Activated CD4-positive, alpha-beta T cell treated with anti-CD3 and anti-CD28 coated beads, Interleukin-10, Interleukin-2, amounts not matched to agents 100 ng/mL and 50 ng/mL, durations not matched to agents 16 hours and 8 hours (primary cell): ENCODE results near the gene IFI30.

Source experiments
- DNase-seq: peaks from one replicate; pipeline ENCODE4 v3.0.0-alpha.2; 2020

Gene IFI30

GRCh38 chr19:18173572-18174288, at the start of gene IFI30:
TSS of gene IFI30 (plus strand) at chr19:18173813. CDS start at chr19:18173842, 29 bp downstream.
- DNase-seq, result peak; percentile 81

- DNase-seq, result no peak
Observed at GRCh38 chr19:18123819-18124218, 49.8 kb upstream of the IFI30 start.

GRCh38 chr19:18126097-18126496, 47.5 kb upstream of the IFI30 start:
- no peak for DNase-seq

- DNase-seq, result peak; percentile 53
Observed at GRCh38 chr19:18128044-18128443, 45.6 kb upstream of the IFI30 start.

GRCh38 chr19:18128805-18129204, 44.8 kb upstream of the IFI30 start:
- no peak for DNase-seq

- DNase-seq, result no peak
Observed at GRCh38 chr19:18130523-18131242, 42.9 kb upstream of the IFI30 start.

GRCh38 chr19:18131841-18132596, 41.6 kb upstream of the IFI30 start:
- no peak for DNase-seq

GRCh38 chr19:18135712-18136584, 37.7 kb upstream of the IFI30 start:
- DNase-seq, result no peak

- no peak for DNase-seq
Observed at GRCh38 chr19:18137242-18137641, 36.4 kb upstream of the IFI30 start.

- no peak for DNase-seq
Observed at GRCh38 chr19:18137657-18138339, 35.8 kb upstream of the IFI30 start.

GRCh38 chr19:18140473-18140872, 33.1 kb upstream of the IFI30 start:
- no peak for DNase-seq

GRCh38 chr19:18141031-18141430, 32.6 kb upstream of the IFI30 start:
- DNase-seq, result no peak

- DNase-seq, result no peak
Observed at GRCh38 chr19:18143902-18144301, 29.7 kb upstream of the IFI30 start.

- DNase-seq, result no peak
Observed at GRCh38 chr19:18144361-18144760, 29.3 kb upstream of the IFI30 start.

GRCh38 chr19:18144906-18145305, 28.7 kb upstream of the IFI30 start:
- DNase-seq, result no peak

- DNase-seq, result no peak
Observed at GRCh38 chr19:18145391-18145999, 28.1 kb upstream of the IFI30 start.

GRCh38 chr19:18147396-18147795, 26.2 kb upstream of the IFI30 start:
- no peak for DNase-seq

GRCh38 chr19:18149596-18149975, 24.0 kb upstream of the IFI30 start:
- DNase-seq, result no peak

GRCh38 chr19:18150776-18151624, 22.6 kb upstream of the IFI30 start:
- DNase-seq, result no peak

GRCh38 chr19:18152442-18152816, 21.2 kb upstream of the IFI30 start:
- DNase-seq, result peak; percentile 99
